Peyer's patch (tissue), 4 donors: ENCODE data around the gene SNED1.

Source experiments
- POLR2A ChIP-seq, 2 donors: fragments of 450-650 bp; IDR thresholded peaks; one replicate each; pipeline ENCODE4 v1.5.1; 2017; ENCODE audit warnings: antibody characterized with exemption in 2 of 2, mild to moderate bottlenecking in 2 of 2, moderate library complexity in 2 of 2
- TF ChIP-seq, protein P1 (sequence below), 6 experiments: fragments of 450-650 bp in 4 of 6; fragments of 200-600 bp in 2 of 6; sonication (generic) in 1 of 6; IDR thresholded peaks; one replicate each; pipeline ENCODE4 v1.5.1; 2017 to 2019; ENCODE audit warnings: antibody characterized with exemption in 6 of 6, mild to moderate bottlenecking in 3 of 6, moderate library complexity in 1 of 6

DNA sequence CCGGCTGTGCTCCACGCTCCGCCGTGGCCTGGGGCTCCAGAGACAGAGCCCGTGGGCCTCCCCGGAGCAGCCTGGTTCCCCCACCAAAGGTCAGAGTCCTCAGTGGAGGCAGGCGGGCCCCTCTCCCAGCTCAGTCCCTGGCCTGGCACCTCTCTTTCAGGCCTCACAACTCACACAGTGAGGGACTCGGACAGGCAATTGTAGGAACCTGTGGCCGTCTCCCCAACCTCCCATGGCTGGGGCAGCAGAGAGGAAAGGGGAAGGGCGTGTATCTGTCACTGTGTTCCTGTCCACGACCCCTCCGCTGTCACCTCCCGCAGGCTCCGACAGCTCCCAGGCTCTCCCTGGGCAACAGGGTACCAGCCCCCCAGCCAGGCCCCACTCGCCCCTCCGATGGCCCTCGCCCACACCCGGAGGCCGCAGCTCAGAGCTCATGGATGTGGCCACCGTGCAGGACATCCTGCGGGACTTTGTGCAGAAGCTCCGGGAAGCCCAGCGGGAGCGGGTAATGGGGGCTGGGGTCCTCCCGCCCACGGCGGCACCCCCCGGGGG, 32.4 kb upstream of the SNED1 start:
- no peak for TF ChIP-seq POLR2A (IDR thresholded peaks at IDR 0.05)
- TF ChIP-seq, protein P1, sequence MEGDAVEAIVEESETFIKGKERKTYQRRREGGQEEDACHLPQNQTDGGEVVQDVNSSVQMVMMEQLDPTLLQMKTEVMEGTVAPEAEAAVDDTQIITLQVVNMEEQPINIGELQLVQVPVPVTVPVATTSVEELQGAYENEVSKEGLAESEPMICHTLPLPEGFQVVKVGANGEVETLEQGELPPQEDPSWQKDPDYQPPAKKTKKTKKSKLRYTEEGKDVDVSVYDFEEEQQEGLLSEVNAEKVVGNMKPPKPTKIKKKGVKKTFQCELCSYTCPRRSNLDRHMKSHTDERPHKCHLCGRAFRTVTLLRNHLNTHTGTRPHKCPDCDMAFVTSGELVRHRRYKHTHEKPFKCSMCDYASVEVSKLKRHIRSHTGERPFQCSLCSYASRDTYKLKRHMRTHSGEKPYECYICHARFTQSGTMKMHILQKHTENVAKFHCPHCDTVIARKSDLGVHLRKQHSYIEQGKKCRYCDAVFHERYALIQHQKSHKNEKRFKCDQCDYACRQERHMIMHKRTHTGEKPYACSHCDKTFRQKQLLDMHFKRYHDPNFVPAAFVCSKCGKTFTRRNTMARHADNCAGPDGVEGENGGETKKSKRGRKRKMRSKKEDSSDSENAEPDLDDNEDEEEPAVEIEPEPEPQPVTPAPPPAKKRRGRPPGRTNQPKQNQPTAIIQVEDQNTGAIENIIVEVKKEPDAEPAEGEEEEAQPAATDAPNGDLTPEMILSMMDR (IDR thresholded peaks at IDR 0.05): no peak
